Fibroblast of skin of abdomen (primary cell): ENCODE measurements around the gene SMC6.

Experiments
- DNase-seq: peaks from one replicate; pipeline ENCODE4 v3.0.0-alpha.2; 2013

SMC6 gene

GRCh38 chr2:17646838-17647701 lies 106.5 kb downstream of the SMC6 start:
- DNase-seq = no peak

GRCh38 chr2:17646081-17646554 lies 107.5 kb downstream of the SMC6 start:
- DNase-seq = peak; percentile 87

- DNase-seq = no peak
Measured at GRCh38 chr2:17644997-17645720, 108.5 kb downstream of the SMC6 start.

GRCh38 chr2:17643031-17643615 lies 110.5 kb downstream of the SMC6 start:
- peak; percentile 94 for DNase-seq

GRCh38 chr2:17640406-17640805 lies 113.2 kb downstream of the SMC6 start:
- no peak for DNase-seq

- no peak for DNase-seq
Measured at GRCh38 chr2:17638196-17638743, 115.3 kb downstream of the SMC6 start.

- DNase-seq = no peak
Measured at GRCh38 chr2:17637131-17637906, 116.3 kb downstream of the SMC6 start.

GRCh38 chr2:17636257-17636656 lies 117.4 kb downstream of the SMC6 start:
- no peak for DNase-seq

- no peak for DNase-seq
Measured at GRCh38 chr2:17634997-17635396, 118.6 kb downstream of the SMC6 start.

GRCh38 chr2:17630089-17630488 lies 123.5 kb downstream of the SMC6 start:
- DNase-seq = no peak

- peak; percentile 31 for DNase-seq
Measured at GRCh38 chr2:17628349-17629261, 125.0 kb downstream of the SMC6 start.

GRCh38 chr2:17627434-17627833 lies 126.2 kb downstream of the SMC6 start:
- DNase-seq = no peak

- no peak for DNase-seq
Measured at GRCh38 chr2:17626986-17627385, 126.6 kb downstream of the SMC6 start.

GRCh38 chr2:17625446-17625845 lies 128.2 kb downstream of the SMC6 start:
- no peak for DNase-seq

- DNase-seq = peak; percentile 69
Measured at GRCh38 chr2:17621781-17622180, 131.8 kb downstream of the SMC6 start.

GRCh38 chr2:17620841-17621240 lies 132.8 kb downstream of the SMC6 start:
- peak; percentile 56 for DNase-seq

GRCh38 chr2:17620280-17620679 lies 133.3 kb downstream of the SMC6 start:
- DNase-seq = peak; percentile 45

- no peak for DNase-seq
Measured at GRCh38 chr2:17617955-17618354, 135.7 kb downstream of the SMC6 start.

- no peak for DNase-seq
Measured at GRCh38 chr2:17617516-17617915, 136.1 kb downstream of the SMC6 start.

GRCh38 chr2:17616405-17616804 lies 137.2 kb downstream of the SMC6 start:
- DNase-seq = no peak

- peak; percentile 72 for DNase-seq
Measured at GRCh38 chr2:17615728-17616351, 137.8 kb downstream of the SMC6 start.
